K562 (cell line): ENCODE data around the gene GRIA4. TPM values are rescaled to one million over a fixed set of nuclear protein-coding genes. Genes with fewer than 3 reads are reported as not detected.

Experiments used
- ATAC-seq: fragments of 200-7000 bp; cut with Tn5 transposase; 3 replicates; pipeline ENCODE4 v1.9.1; 2020; ENCODE audit warnings: moderate library complexity
- BruUV-seq: library from RNA; stranded (reverse); fragments of 400-500 nt; replicated peaks from 2 replicates; lab custom pipeline; 2021; lab: Mats Ljungman, UMichigan
- CTCF ChIA-PET: fragments of 300-600 bp; formaldehyde crosslinking; extraction: SDS; loops from one replicate; lab custom pipeline; 2021; ENCODE audit warnings: low intra/inter-chr PET ratio; lab: Yijun Ruan, JAX
- POLR2A ChIA-PET: fragments of 300-600, 350-650 bp; sonication (Branson Sonifier 250); formaldehyde crosslinking; extraction: SDS; loops from one replicate; lab custom pipeline; 2021; ENCODE audit warnings: antibody characterized with exemption, inconsistent platforms; lab: Yijun Ruan, JAX
- DNase-seq, 4 experiments: peaks; one replicate each; pipeline versions ENCODE4 v3.0.0 to v3.0.0-alpha.2; 2011 to 2018; ENCODE audit warnings: low spot score in 3 of 4, mixed read lengths in 3 of 4; ENCODE audit errors: extremely low read depth in 1 of 4
- FAIRE-seq: peaks from 2 replicates; lab custom pipeline; 2011; peaks lifted over from hg19 to GRCh38; lab: Jason Lieb, UNC
- H2AFZ ChIP-seq: 2 replicates; pipeline ENCODE4 v1.6.0; 2011; ENCODE audit warnings: low read depth, low read length, control low read depth, inconsistent platforms
- H3K27ac ChIP-seq: fragments of 200-600 bp; 3 replicates; pipeline ENCODE4 v1.8.0; 2011; ENCODE audit warnings: low read depth, mild to moderate bottlenecking, control low read depth, inconsistent platforms, low read length, moderate library complexity, mixed read lengths; ENCODE audit errors: extremely low read depth
- H3K27me3 ChIP-seq, 2 experiments: fragments of 300-600 bp in 1 of 2; 2 replicates in 1 of 2; 3 replicates in 1 of 2; pipeline versions ENCODE4 v1.6.0 to v1.8.0; 2011; ENCODE audit warnings: inconsistent platforms in 2 of 2, low read length in 2 of 2, mild to moderate bottlenecking in 1 of 2, mixed read lengths in 1 of 2, moderate library complexity in 1 of 2; ENCODE audit not compliant: control insufficient read depth in 2 of 2, insufficient read depth in 2 of 2
- H3K36me3 ChIP-seq: fragments of 300-600 bp; 3 replicates; pipeline ENCODE4 v1.8.0; 2011; ENCODE audit warnings: mild to moderate bottlenecking, low read length, inconsistent platforms; ENCODE audit not compliant: control insufficient read depth, insufficient read depth
- H3K4me1 ChIP-seq, 2 experiments: fragments of 200-600 bp in 1 of 2; replicated peaks in 1 of 2; 2 replicates in 1 of 2; 3 replicates in 1 of 2; pipeline versions ENCODE4 v1.5.1 to v1.8.0; 2011; ENCODE audit warnings: inconsistent platforms in 2 of 2, low read length in 2 of 2, mild to moderate bottlenecking in 1 of 2, mixed read lengths in 1 of 2, moderate library complexity in 1 of 2; ENCODE audit not compliant: control insufficient read depth in 2 of 2, insufficient read depth in 2 of 2
- H3K4me2 ChIP-seq: 2 replicates; pipeline ENCODE4 v1.6.1; 2011; ENCODE audit warnings: low read length, control low read depth, inconsistent platforms, mixed read lengths; ENCODE audit not compliant: insufficient read depth
- H3K4me3 ChIP-seq: fragments of 200-600 bp; sonication (generic), shearing (Covaris generic); 2 replicates; pipeline ENCODE4 v1.5.1; 2016; ENCODE audit warnings: control low read depth, inconsistent platforms
- H3K79me2 ChIP-seq: fragments of 200-600 bp; 3 replicates; pipeline ENCODE4 v1.8.0; 2011; ENCODE audit warnings: low read length, inconsistent platforms; ENCODE audit not compliant: control insufficient read depth, insufficient read depth
- H3K9ac ChIP-seq, 2 experiments: 2 replicates each; pipeline versions ENCODE4 v1.6.0 to v1.6.1; 2011; ENCODE audit warnings: low read depth in 2 of 2, low read length in 2 of 2, control low read depth in 1 of 2, inconsistent platforms in 1 of 2, mild to moderate bottlenecking in 1 of 2, mixed read lengths in 1 of 2; ENCODE audit not compliant: insufficient read depth in 1 of 2
- H3K9me1 ChIP-seq: one replicate; pipeline ENCODE4 v1.6.0; 2011; ENCODE audit warnings: inconsistent platforms, mild to moderate bottlenecking, low read length, moderate library complexity; ENCODE audit not compliant: control insufficient read depth, insufficient read depth
- H3K9me3 ChIP-seq: replicated peaks from 2 replicates; pipeline ENCODE4 v1.5.1; 2011; ENCODE audit warnings: low read depth, low read length, inconsistent platforms; ENCODE audit not compliant: control insufficient read depth, insufficient read depth
- H4K20me1 ChIP-seq: replicated peaks from 2 replicates; pipeline ENCODE4 v1.6.1; 2011; ENCODE audit warnings: low read length, inconsistent platforms, mixed read lengths; ENCODE audit not compliant: control insufficient read depth, insufficient read depth
- STAT6 ChIP-seq: sonication (generic); formaldehyde crosslinking; IDR thresholded peaks from 2 replicates; pipeline ENCODE4 v1.8.1; 2023; ENCODE audit warnings: mild to moderate bottlenecking, missing genetic modification reagents
- TCF15 ChIP-seq: fragments of 250-450 bp; sonication (Bioruptor Pico); IDR thresholded peaks from 2 replicates; pipeline ENCODE4 v1.8.0; 2022; ENCODE audit warnings: moderate library complexity, mild to moderate bottlenecking, inconsistent platforms
- XRCC3 ChIP-seq: fragments of 450-650 bp; IDR thresholded peaks from 2 replicates; pipeline ENCODE4 v1.6.1; 2017; ENCODE audit warnings: mild to moderate bottlenecking, moderate library complexity
- ZBTB9 ChIP-seq: fragments of 450-650 bp; formaldehyde crosslinking; IDR thresholded peaks from 2 replicates; pipeline ENCODE4 v1.4.0; 2020; ENCODE audit warnings: mild to moderate bottlenecking, moderate library complexity
- ZNF274 ChIP-seq: IDR thresholded peaks from 2 replicates; pipeline ENCODE4 v1.6.1; 2011; ENCODE audit warnings: low read depth, mild to moderate bottlenecking, low read length, moderate library complexity, borderline replicate concordance
- WGBS: fragments of 100-300 bp; shearing (Covaris generic); methylation state at CpG from one replicate; pipeline ENCODE4 v1.1.6; 2016; ENCODE audit warnings: low coverage, mixed read lengths; ENCODE audit not compliant: insufficient coverage; ENCODE audit errors: missing lambda C conversion rate; 5-methylcytosine and 5-hydroxymethylcytosine counted together
- in situ Hi-C: fragments of 300-500 bp; cut with MboI; formaldehyde crosslinking; loops from 4 replicates; pipeline ENCODE4 v1.15.0; 2018; ENCODE audit warnings: inconsistent platforms, mixed read lengths
- intact Hi-C: fragments of 100-400 bp; cut with micrococcal nuclease; formaldehyde crosslinking; loops from 2 replicates; pipeline ENCODE4 v1.14.2; 2022
- polyA plus RNA-seq, 8 experiments: library from polyadenylated mRNA; depleted of rRNA in 4 of 8; stranded (reverse) in 5 of 8; unstranded in 3 of 8; fragments of >200 nt; fragmentation: Nextera tagmentation in 2 of 8; fragmentation: Illumina TruSeq in 1 of 8; extraction: Ambion mirVana in 2 of 8; extraction: Trizol in 1 of 8; gene quantifications; 2 replicates each; pipeline versions ENCODE4 v1.2.1 to v1.2.3, GENCODE V29; 2011 to 2014; ENCODE audit warnings: inconsistent platforms in 1 of 8, missing spikeins in 1 of 8
- total RNA-seq, 7 experiments: library from RNA; depleted of rRNA in 6 of 7; stranded (reverse); fragments of >200 nt in 6 of 7; fragmentation: Illumina TruSeq in 2 of 7; extraction: Trizol in 2 of 7; gene quantifications; 2 replicates each; pipeline versions ENCODE4 v1.2.1 to v1.2.3, GENCODE V29; 2011 to 2021; ENCODE audit warnings: low replicate concordance in 1 of 7

Gene GRIA4
- total and polyA plus RNA-seq, 9 of the 15 experiments (the other 6 are each of a cell fraction or from before 2014, with no cell fraction given) = not detected

GRCh38 chr11:105870516-105871113 lies 260.7 kb downstream of the GRIA4 start:
- intact Hi-C loops = no loop called here
- ATAC-seq (no peak), DNase-seq (no peak), FAIRE-seq (no peak)
- Histone ChIP-seq H3K4me1 (no peaks in the 10 kb centered on the region), H3K9ac (no peak overlapping the region), H3K4me2 (no peak overlapping the region), H3K9me1 (no peaks in the 10 kb centered on the region), H3K9me3 (0 out of 2 replicates have a peak, but pooled peaks cover 2% of the 10 kb centered on the region), H3K27me3 (no peaks in the 10 kb centered on the region), H3K27ac (no peak overlapping the region), H3K79me2 (no peaks in the 10 kb centered on the region), H3K4me3 (no peak overlapping the region), H2AFZ (no peak overlapping the region), H3K36me3 (no peaks in the 10 kb centered on the region), H4K20me1 (no peaks in the 10 kb centered on the region)
- BruUV-seq = no TSS peak
- in situ Hi-C loops = no loop called here
- under 1% methylated on average over 8 of the region's 8 CpGs for WGBS
- no peak for TF ChIP-seq TCF15 (CRISPR knock-in tag)
- TF ChIP-seq ZBTB9 (CRISPR knock-in tag) = no peak
- TF ChIP-seq XRCC3 = no peak
- no peak for TF ChIP-seq STAT6 (CRISPR knock-in tag)
- TF ChIP-seq ZNF274 = no peak
- ChIA-PET CTCF (no interaction called here), POLR2A (no interaction called here)
